Measurements from ENCODE around the gene GNB1L. TPM values are rescaled to one million over a fixed set of nuclear protein-coding genes. Genes with fewer than 3 reads are reported as not detected.
A peak's percentile ranks its signal among the peaks of the same experiment; 100 is the strongest.

GNB1L gene
- total and polyA plus RNA-seq, 2 of the 13 experiments (the other 11 are each of a cell fraction or from before 2014, with no cell fraction given): 2.5 to 7.4 TPM

DNA sequence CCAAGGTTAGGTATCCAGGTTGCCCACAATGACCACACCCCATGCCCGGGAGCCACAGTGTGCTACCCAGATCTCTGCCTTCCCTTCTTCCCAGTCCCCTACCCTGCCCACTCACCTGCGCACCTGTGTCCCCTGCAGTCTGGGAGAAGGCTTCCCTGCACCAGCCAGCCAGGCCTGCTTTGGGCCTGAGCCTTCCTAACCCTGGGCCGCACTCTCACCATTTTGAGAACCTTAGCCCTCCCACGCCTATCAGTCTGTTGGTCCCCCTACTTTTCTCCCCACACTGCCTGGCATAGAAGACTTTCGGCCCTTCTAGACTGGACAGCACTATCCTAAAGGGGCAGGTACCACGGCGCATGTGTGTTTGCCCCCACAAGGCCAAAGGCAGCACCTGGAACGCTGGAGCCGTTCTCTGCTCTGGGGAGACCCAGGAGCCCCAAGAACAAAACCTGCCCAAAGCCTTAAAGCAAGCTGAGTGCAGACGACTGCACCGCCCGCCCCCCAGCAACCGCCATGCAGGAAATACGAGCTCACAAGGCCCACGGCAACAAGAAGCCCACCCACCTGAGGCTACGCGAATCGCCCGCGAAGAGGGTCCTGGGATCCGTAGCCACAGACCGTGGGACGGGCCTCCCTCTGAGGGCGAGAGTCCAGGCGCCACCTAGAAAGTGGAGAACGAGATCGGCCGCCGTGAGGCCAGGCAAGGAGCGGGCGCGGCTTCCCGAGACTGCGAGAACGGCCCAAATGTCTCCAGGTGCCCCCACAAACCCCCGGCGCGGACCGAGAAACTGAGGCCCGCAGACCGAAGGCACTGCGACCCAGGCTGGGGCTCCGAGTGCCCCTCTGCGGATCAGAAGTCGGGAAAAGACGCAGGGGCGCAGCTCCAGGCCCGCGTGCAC is 546 bp downstream of the GNB1L start (continued):
- TF ChIP-seq, protein P1, sequence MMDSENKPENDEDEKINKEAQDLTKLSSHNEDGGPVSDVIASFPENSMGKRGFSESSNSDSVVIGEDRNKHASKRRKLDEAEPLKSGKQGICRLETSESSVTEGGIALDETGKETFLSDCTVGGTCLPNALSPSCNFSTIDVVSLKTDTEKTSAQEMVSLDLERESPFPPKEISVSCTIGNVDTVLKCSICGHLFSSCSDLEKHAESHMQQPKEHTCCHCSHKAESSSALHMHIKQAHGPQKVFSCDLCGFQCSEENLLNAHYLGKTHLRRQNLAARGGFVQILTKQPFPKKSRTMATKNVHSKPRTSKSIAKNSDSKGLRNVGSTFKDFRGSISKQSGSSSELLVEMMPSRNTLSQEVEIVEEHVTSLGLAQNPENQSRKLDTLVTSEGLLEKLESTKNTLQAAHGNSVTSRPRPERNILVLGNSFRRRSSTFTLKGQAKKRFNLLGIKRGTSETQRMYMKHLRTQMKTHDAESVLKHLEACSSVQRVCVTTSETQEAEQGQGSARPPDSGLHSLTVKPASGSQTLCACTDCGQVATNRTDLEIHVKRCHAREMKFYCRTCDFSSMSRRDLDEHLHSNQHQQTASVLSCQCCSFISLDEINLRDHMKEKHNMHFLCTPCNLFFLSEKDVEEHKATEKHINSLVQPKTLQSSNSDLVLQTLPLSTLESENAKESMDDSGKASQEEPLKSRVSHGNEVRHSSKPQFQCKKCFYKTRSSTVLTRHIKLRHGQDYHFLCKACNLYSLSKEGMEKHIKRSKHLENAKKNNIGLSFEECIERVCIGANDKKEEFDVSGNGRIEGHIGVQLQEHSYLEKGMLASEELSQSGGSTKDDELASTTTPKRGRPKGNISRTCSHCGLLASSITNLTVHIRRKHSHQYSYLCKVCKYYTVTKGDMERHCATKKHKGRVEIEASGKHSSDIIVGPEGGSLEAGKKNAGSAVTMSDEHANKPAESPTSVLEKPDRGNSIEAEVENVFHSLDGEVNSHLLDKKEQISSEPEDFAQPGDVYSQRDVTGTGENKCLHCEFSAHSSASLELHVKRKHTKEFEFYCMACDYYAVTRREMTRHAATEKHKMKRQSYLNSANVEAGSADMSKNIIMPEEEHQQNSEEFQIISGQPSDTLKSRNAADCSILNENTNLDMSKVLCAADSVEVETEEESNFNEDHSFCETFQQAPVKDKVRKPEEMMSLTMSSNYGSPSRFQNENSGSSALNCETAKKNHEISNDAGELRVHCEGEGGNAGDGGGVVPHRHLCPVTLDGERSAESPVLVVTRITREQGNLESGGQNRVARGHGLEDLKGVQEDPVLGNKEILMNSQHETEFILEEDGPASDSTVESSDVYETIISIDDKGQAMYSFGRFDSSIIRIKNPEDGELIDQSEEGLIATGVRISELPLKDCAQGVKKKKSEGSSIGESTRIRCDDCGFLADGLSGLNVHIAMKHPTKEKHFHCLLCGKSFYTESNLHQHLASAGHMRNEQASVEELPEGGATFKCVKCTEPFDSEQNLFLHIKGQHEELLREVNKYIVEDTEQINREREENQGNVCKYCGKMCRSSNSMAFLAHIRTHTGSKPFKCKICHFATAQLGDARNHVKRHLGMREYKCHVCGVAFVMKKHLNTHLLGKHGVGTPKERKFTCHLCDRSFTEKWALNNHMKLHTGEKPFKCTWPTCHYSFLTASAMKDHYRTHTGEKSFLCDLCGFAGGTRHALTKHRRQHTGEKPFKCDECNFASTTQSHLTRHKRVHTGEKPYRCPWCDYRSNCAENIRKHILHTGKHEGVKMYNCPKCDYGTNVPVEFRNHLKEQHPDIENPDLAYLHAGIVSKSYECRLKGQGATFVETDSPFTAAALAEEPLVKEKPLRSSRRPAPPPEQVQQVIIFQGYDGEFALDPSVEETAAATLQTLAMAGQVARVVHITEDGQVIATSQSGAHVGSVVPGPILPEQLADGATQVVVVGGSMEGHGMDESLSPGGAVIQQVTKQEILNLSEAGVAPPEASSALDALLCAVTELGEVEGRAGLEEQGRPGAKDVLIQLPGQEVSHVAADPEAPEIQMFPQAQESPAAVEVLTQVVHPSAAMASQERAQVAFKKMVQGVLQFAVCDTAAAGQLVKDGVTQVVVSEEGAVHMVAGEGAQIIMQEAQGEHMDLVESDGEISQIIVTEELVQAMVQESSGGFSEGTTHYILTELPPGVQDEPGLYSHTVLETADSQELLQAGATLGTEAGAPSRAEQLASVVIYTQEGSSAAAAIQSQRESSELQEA (CRISPR knock-in tag; IDR thresholded peaks at IDR 0.05; ENCODE audit: not compliant biosample characterization): peak; percentile 32
- TF ChIP-seq SMAD3 (CRISPR knock-in tag; IDR thresholded peaks at IDR 0.05) (no peak; the same call in 1 of the 2 replicates), IRF2 (CRISPR knock-in tag; IDR thresholded peaks at IDR 0.05) (no peak), ZNF556 (CRISPR knock-in tag; IDR thresholded peaks at IDR 0.05; ENCODE audit: borderline replicate concordance) (peak; percentile 64; the same call in 1 of the 2 replicates), ZNF354B (CRISPR knock-in tag; IDR thresholded peaks at IDR 0.05) (no peak), NPAS2 (CRISPR knock-in tag; IDR thresholded peaks at IDR 0.05; ENCODE audit: borderline replicate concordance) (no peak), ZNF713 (CRISPR knock-in tag; IDR thresholded peaks at IDR 0.05) (no peak), EP300 (IDR thresholded peaks at IDR 0.05; ENCODE audit: low read depth in 2 of 2, low read length in 2 of 2) (no peak), EP300 (CRISPR knock-in tag; IDR thresholded peaks at IDR 0.05; ENCODE audit: borderline replicate concordance) (no peak), ZNF17 (CRISPR knock-in tag; IDR thresholded peaks at IDR 0.05) (no peak), GZF1 (CRISPR knock-in tag; IDR thresholded peaks at IDR 0.05) (no peak)

Data from HepG2 (cell line).